Activated naive CD8-positive, alpha-beta T cell treated with anti-CD3 and anti-CD28 coated beads, Interleukin-2, amount 10 ng/mL, durations not matched to agents 7 days and 5 days (primary cell): ENCODE measurements around the gene MICALL1. TPM values are rescaled to one million over a fixed set of nuclear protein-coding genes. Genes with fewer than 3 reads are reported as not detected.

Experiments
- ATAC-seq: fragments of 150-1000 bp; cut with Tn5 transposase; one replicate; pipeline ENCODE4 v1.10.0; 2021; ENCODE audit warnings: low read depth, moderate library complexity
- POLR2A ChIA-PET: fragments of 350-600 bp; sonication (Branson Sonifier 250); formaldehyde crosslinking; loops from one replicate; lab custom pipeline; 2021; ENCODE audit warnings: antibody characterized with exemption; lab: Charles Lee
- DNase-seq: peaks from one replicate; pipeline ENCODE4 v3.0.0; 2021
- H3K27ac Mint-ChIP-seq: one replicate; pipeline ENCODE4 v1.8.0; 2022; ENCODE audit warnings: mild to moderate bottlenecking, mixed read lengths
- H3K27me3 Mint-ChIP-seq: one replicate; pipeline ENCODE4 v1.8.0; 2022; ENCODE audit warnings: mild to moderate bottlenecking, moderate library complexity, mixed read lengths
- H3K36me3 Mint-ChIP-seq: one replicate; pipeline ENCODE4 v1.8.0; 2021; ENCODE audit warnings: mild to moderate bottlenecking, mixed read lengths
- H3K4me1 Mint-ChIP-seq: one replicate; pipeline ENCODE4 v1.8.0; 2021; ENCODE audit warnings: mixed read lengths
- H3K4me3 Mint-ChIP-seq: one replicate; pipeline ENCODE4 v1.8.0; 2022; ENCODE audit warnings: mild to moderate bottlenecking, moderate library complexity, mixed read lengths
- H3K9me3 Mint-ChIP-seq: one replicate; pipeline ENCODE4 v1.8.0; 2021; ENCODE audit warnings: mixed read lengths
- total RNA-seq, 2 experiments: library from RNA; stranded (reverse); gene quantifications; one replicate each; pipeline ENCODE4 v1.2.3, GENCODE V29; 2021

MICALL1 gene
- total RNA-seq, 2 experiments from 2014 or later = 27.9 to 31.3 TPM

GRCh38 chr22:37910890-37911672, 5.0 kb downstream of the MICALL1 start:
- Mint-ChIP-seq H3K4me3 (no peak overlapping the region), H3K36me3 (no peaks in the 10 kb centered on the region), H3K27ac (no peak overlapping the region), H3K27me3 (no peaks in the 10 kb centered on the region), H3K9me3 (no peaks in the 10 kb centered on the region), H3K4me1 (peaks cover 25% of the 10 kb centered on the region)
- ATAC-seq (no peak), DNase-seq (no peak)
- POLR2A ChIA-PET = no interaction called here

GRCh38 chr22:37911697-37912096, 5.6 kb downstream of the MICALL1 start:
- Mint-ChIP-seq H3K9me3 (no peaks in the 10 kb centered on the region), H3K36me3 (no peaks in the 10 kb centered on the region), H3K4me1 (peaks cover 25% of the 10 kb centered on the region), H3K27me3 (no peaks in the 10 kb centered on the region), H3K27ac (peak overlapping the region; percentile 52), H3K4me3 (no peak overlapping the region)
- POLR2A ChIA-PET = no interaction called here
- ATAC-seq (no peak), DNase-seq (no peak)

- no peak for ATAC-seq
- Mint-ChIP-seq H3K4me3 (no peak overlapping the region), H3K9me3 (no peaks in the 10 kb centered on the region), H3K27ac (no peak overlapping the region), H3K4me1 (peaks cover 25% of the 10 kb centered on the region), H3K36me3 (no peaks in the 10 kb centered on the region), H3K27me3 (no peaks in the 10 kb centered on the region)
- POLR2A ChIA-PET = no interaction called here
- no peak for DNase-seq
These were observed 6.1 kb downstream of the MICALL1 start for GRCh38 chr22:37912171-37912570.

- H3K9me3 Mint-ChIP-seq = no peaks in the 10 kb centered on the region
- H3K27me3 Mint-ChIP-seq = no peaks in the 10 kb centered on the region
- ATAC-seq = no peak
These were observed 7.2 kb downstream of the MICALL1 start for GRCh38 chr22:37913233-37913721.

GRCh38 chr22:37916311-37916710, 10.2 kb downstream of the MICALL1 start:
- DNase-seq = no peak
- peaks cover 4% of the 10 kb centered on the region for H3K36me3 Mint-ChIP-seq
- no peaks in the 10 kb centered on the region for H3K27me3 Mint-ChIP-seq
- POLR2A ChIA-PET = interaction anchor here (0.6 to 2.5 kb wide), 2 partner anchors 10 to 80 kb away, joined by 9 to 12 read pairs; partner anchors contain the start of gene MICALL1
- peaks cover 14% of the 10 kb centered on the region for H3K4me1 Mint-ChIP-seq
- no peak overlapping the region for H3K27ac Mint-ChIP-seq
- no peaks in the 10 kb centered on the region for H3K9me3 Mint-ChIP-seq
- H3K4me3 Mint-ChIP-seq = no peak overlapping the region
- no peak for ATAC-seq

More at GRCh38 chr22:37913233-37913721, 7.2 kb downstream of the MICALL1 start:
- DNase-seq = no peak
- Mint-ChIP-seq H3K4me1 (peaks cover 18% of the 10 kb centered on the region), H3K36me3 (no peaks in the 10 kb centered on the region), H3K27ac (no peak overlapping the region), H3K4me3 (no peak overlapping the region)
- POLR2A ChIA-PET = no interaction called here

GRCh38 chr22:37917874-37918548, 11.9 kb downstream of the MICALL1 start:
- Mint-ChIP-seq H3K27ac (peak overlapping the region; percentile 34), H3K9me3 (no peaks in the 10 kb centered on the region), H3K27me3 (no peaks in the 10 kb centered on the region), H3K4me1 (peaks cover 11% of the 10 kb centered on the region), H3K36me3 (peaks cover 4% of the 10 kb centered on the region), H3K4me3 (no peak overlapping the region)
- no peak for DNase-seq
- ATAC-seq = no peak
- POLR2A ChIA-PET = interaction anchor here (1.6 kb wide), 1 partner anchor 12 kb away, joined by 10 read pairs; the partner anchor contains the start of gene MICALL1

- POLR2A ChIA-PET = interaction anchor here (1.6 kb wide), 1 partner anchor 13 kb away, joined by 10 read pairs; the partner anchor contains the start of gene MICALL1
- H3K4me3 Mint-ChIP-seq = no peak overlapping the region
- H3K27ac Mint-ChIP-seq = no peak overlapping the region
- H3K9me3 Mint-ChIP-seq = no peaks in the 10 kb centered on the region
- peaks cover 4% of the 10 kb centered on the region for H3K36me3 Mint-ChIP-seq
- no peak for DNase-seq
- peaks cover 6% of the 10 kb centered on the region for H3K4me1 Mint-ChIP-seq
- no peaks in the 10 kb centered on the region for H3K27me3 Mint-ChIP-seq
- no peak for ATAC-seq
These were observed 12.6 kb downstream of the MICALL1 start for GRCh38 chr22:37918580-37919270.

- POLR2A ChIA-PET = no interaction called here
These were observed 14.0 kb downstream of the MICALL1 start for GRCh38 chr22:37920126-37920525.

GRCh38 chr22:37922191-37922590, 16.1 kb downstream of the MICALL1 start:
- Mint-ChIP-seq H3K4me3 (no peak overlapping the region), H3K27me3 (no peaks in the 10 kb centered on the region), H3K9me3 (no peaks in the 10 kb centered on the region), H3K36me3 (peaks cover 4% of the 10 kb centered on the region), H3K4me1 (peaks cover 6% of the 10 kb centered on the region), H3K27ac (no peak overlapping the region)
- DNase-seq = no peak
- POLR2A ChIA-PET = no interaction called here
- no peak for ATAC-seq

More at GRCh38 chr22:37920126-37920525, 14.0 kb downstream of the MICALL1 start:
- Mint-ChIP-seq H3K4me1 (peaks cover 6% of the 10 kb centered on the region), H3K9me3 (no peaks in the 10 kb centered on the region), H3K27ac (peak overlapping the region; percentile 96), H3K27me3 (no peaks in the 10 kb centered on the region), H3K36me3 (peaks cover 4% of the 10 kb centered on the region), H3K4me3 (peak overlapping the region; percentile 83)
- DNase-seq (no peak), ATAC-seq (peak; percentile 32)

GRCh38 chr22:37923927-37924326, 17.8 kb downstream of the MICALL1 start:
- no peaks in the 10 kb centered on the region for H3K9me3 Mint-ChIP-seq
- H3K36me3 Mint-ChIP-seq = peaks cover 4% of the 10 kb centered on the region
- ATAC-seq (no peak), DNase-seq (no peak)
- no peak overlapping the region for H3K4me3 Mint-ChIP-seq
- H3K4me1 Mint-ChIP-seq = peaks cover 5% of the 10 kb centered on the region
- no peak overlapping the region for H3K27ac Mint-ChIP-seq
- no peaks in the 10 kb centered on the region for H3K27me3 Mint-ChIP-seq
- POLR2A ChIA-PET = interaction anchor here (1.3 kb wide), 1 partner anchor 18 kb away, joined by 4 read pairs; the partner anchor contains the start of gene MICALL1

- H3K4me3 Mint-ChIP-seq = no peak overlapping the region
- H3K36me3 Mint-ChIP-seq = peaks cover 6% of the 10 kb centered on the region
- H3K27me3 Mint-ChIP-seq = no peaks in the 10 kb centered on the region
- H3K9me3 Mint-ChIP-seq = no peaks in the 10 kb centered on the region
- ATAC-seq = no peak
- H3K27ac Mint-ChIP-seq = no peak overlapping the region
- H3K4me1 Mint-ChIP-seq = peaks cover 5% of the 10 kb centered on the region
- no peak for DNase-seq
- POLR2A ChIA-PET = interaction anchor here (1.3 kb wide), 1 partner anchor 19 kb away, joined by 4 read pairs; the partner anchor contains the start of gene MICALL1
These were observed 18.4 kb downstream of the MICALL1 start for GRCh38 chr22:37924386-37925065.

GRCh38 chr22:37925330-37925729, 19.2 kb downstream of the MICALL1 start:
- no peak for ATAC-seq
- Mint-ChIP-seq H3K27me3 (no peaks in the 10 kb centered on the region), H3K4me1 (peaks cover under 1% of the 10 kb centered on the region), H3K36me3 (peaks cover 2% of the 10 kb centered on the region), H3K27ac (no peak overlapping the region), H3K4me3 (no peak overlapping the region), H3K9me3 (no peaks in the 10 kb centered on the region)
- POLR2A ChIA-PET = interaction anchor here (1.5 kb wide), 1 partner anchor 29 kb away, joined by 6 read pairs; no protein-coding TSS in a partner anchor
- no peak for DNase-seq
